ENCODE data around the gene ILF2. TPM values are rescaled to one million over a fixed set of nuclear protein-coding genes. Genes with fewer than 3 reads are reported as not detected.

Gene ILF2
- polyA plus RNA-seq, 1 donor (not counting 4 experiments of a cell fraction or from before 2014, with no cell fraction given) = 232 TPM

GRCh38 chr1:153698020-153698922 is 27.5 kb upstream of the ILF2 start:
- H3K4me3 ChIP-seq (ENCODE audit: control insufficient read depth in 2 of 3, extremely low read depth in 1 of 3, insufficient read depth in 2 of 3, low read depth in 1 of 3, low read length in 3 of 3) = no peak overlapping the region
- H3K4me2 ChIP-seq (ENCODE audit: control insufficient read depth, extremely low read depth, insufficient read depth, low read depth, low read length) = no peak overlapping the region
- H2AFZ ChIP-seq (ENCODE audit: control insufficient read depth, low read length) = peak overlapping the region; percentile 10
- FAIRE-seq (no peak), DNase-seq (ENCODE audit: low read depth, low spot score) (no peak)
- no peaks in the 10 kb centered on the region for H3K9me1 ChIP-seq (ENCODE audit: control insufficient read depth, extremely low read depth, insufficient read depth, low read length)
- no peak overlapping the region for H3K27ac ChIP-seq (ENCODE audit: control insufficient read depth, insufficient read depth, low read length)
- H3K79me2 ChIP-seq (ENCODE audit: control insufficient read depth, insufficient read depth, low read length) = no peaks in the 10 kb centered on the region
- H3K36me3 ChIP-seq (ENCODE audit: control insufficient read depth in 2 of 2, extremely low read depth in 1 of 2, insufficient read depth in 2 of 2, low read length in 2 of 2) = no peaks in the 10 kb centered on the region
- no peak overlapping the region for H3K9ac ChIP-seq (ENCODE audit: control insufficient read depth, extremely low read depth, insufficient read depth, low read length)
- H3K9me3 ChIP-seq (ENCODE audit: control insufficient read depth, low read depth, low read length) = no peaks in the 10 kb centered on the region
- peaks cover 8% of the 10 kb centered on the region for H3K4me1 ChIP-seq (ENCODE audit: control insufficient read depth, extremely low read depth, insufficient read depth, low read length)
- H4K20me1 ChIP-seq (ENCODE audit: control insufficient read depth, extremely low read depth, insufficient read depth, low read length) = no peaks in the 10 kb centered on the region
- TF ChIP-seq CTCF (optimal IDR thresholded peaks at IDR 0.05 in 1 of 3, IDR thresholded peaks at IDR 0.05 in 1 of 3, conservative IDR thresholded peaks at IDR 0.05 in 1 of 3; ENCODE audit: extremely low read depth in 1 of 3, insufficient read depth in 2 of 3, low read length in 3 of 3) (no peak), EZH2 (IDR thresholded peaks at IDR 0.05; ENCODE audit: low read length) (no peak)
- dilution Hi-C loops (cut with MboI; ENCODE audit: extremely low pct_ligation_motif_present, low sequenced_read_pairs) = no loop called here
- no peaks in the 10 kb centered on the region for H3K27me3 ChIP-seq (ENCODE audit: control insufficient read depth, extremely low read depth, insufficient read depth, low read length)

- DNase-seq (ENCODE audit: low read depth, low spot score) (no peak), FAIRE-seq (no peak)
- no peaks in the 10 kb centered on the region for H3K79me2 ChIP-seq (ENCODE audit: control insufficient read depth, insufficient read depth, low read length)
- no peak overlapping the region for H3K4me2 ChIP-seq (ENCODE audit: control insufficient read depth, extremely low read depth, insufficient read depth, low read depth, low read length)
- no peak overlapping the region for H3K27ac ChIP-seq (ENCODE audit: control insufficient read depth, insufficient read depth, low read length)
- H3K4me1 ChIP-seq (ENCODE audit: control insufficient read depth, extremely low read depth, insufficient read depth, low read length) = peaks cover 8% of the 10 kb centered on the region
- no peak for TF ChIP-seq CTCF (optimal IDR thresholded peaks at IDR 0.05 in 1 of 3, IDR thresholded peaks at IDR 0.05 in 1 of 3, conservative IDR thresholded peaks at IDR 0.05 in 1 of 3; ENCODE audit: extremely low read depth in 1 of 3, insufficient read depth in 2 of 3, low read length in 3 of 3)
- TF ChIP-seq EZH2 (IDR thresholded peaks at IDR 0.05; ENCODE audit: low read length) = no peak
- H3K9me1 ChIP-seq (ENCODE audit: control insufficient read depth, extremely low read depth, insufficient read depth, low read length) = no peaks in the 10 kb centered on the region
- no peak overlapping the region for H3K4me3 ChIP-seq (ENCODE audit: control insufficient read depth in 2 of 3, extremely low read depth in 1 of 3, insufficient read depth in 2 of 3, low read depth in 1 of 3, low read length in 3 of 3)
- H3K36me3 ChIP-seq (ENCODE audit: control insufficient read depth in 2 of 2, extremely low read depth in 1 of 2, insufficient read depth in 2 of 2, low read length in 2 of 2) = no peaks in the 10 kb centered on the region
- dilution Hi-C loops (cut with MboI; ENCODE audit: extremely low pct_ligation_motif_present, low sequenced_read_pairs) = no loop called here
- no peak overlapping the region for H2AFZ ChIP-seq (ENCODE audit: control insufficient read depth, low read length)
- H3K9ac ChIP-seq (ENCODE audit: control insufficient read depth, extremely low read depth, insufficient read depth, low read length) = no peak overlapping the region
- H4K20me1 ChIP-seq (ENCODE audit: control insufficient read depth, extremely low read depth, insufficient read depth, low read length) = no peaks in the 10 kb centered on the region
- H3K9me3 ChIP-seq (ENCODE audit: control insufficient read depth, low read depth, low read length) = no peaks in the 10 kb centered on the region
- no peaks in the 10 kb centered on the region for H3K27me3 ChIP-seq (ENCODE audit: control insufficient read depth, extremely low read depth, insufficient read depth, low read length)
Observed at GRCh38 chr1:153697191-153698019, 26.6 kb upstream of the ILF2 start.

All from keratinocyte (primary cell).